Measurements from ENCODE around the gene TBL1Y.
"Not testable (repeated sequence)": the region's sequence is repeated elsewhere in the genome, so short reads cannot be mapped to it uniquely, and the experiment has no call there.

The TBL1Y gene

DNA sequence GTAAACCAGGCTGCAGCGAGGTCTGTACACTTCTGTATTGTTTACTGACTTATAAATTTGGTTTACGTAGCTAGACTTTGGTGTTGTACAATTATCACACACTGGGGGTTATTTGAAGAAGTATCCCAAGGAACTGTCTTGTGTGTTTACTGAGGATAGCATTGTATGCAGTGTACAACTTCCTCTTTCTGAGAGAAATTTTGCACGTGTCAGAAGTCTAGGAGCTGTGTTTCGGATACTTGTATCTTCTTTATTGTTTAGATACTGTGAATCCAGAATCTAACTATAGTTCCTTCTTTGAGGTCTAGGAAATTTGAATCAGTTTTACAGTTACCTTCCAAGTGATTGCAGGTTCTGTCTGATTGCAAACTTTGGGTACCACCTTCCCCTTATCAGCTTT lies 64.5 kb downstream of the TBL1Y start:
- DNase-seq, result no peak

DNA sequence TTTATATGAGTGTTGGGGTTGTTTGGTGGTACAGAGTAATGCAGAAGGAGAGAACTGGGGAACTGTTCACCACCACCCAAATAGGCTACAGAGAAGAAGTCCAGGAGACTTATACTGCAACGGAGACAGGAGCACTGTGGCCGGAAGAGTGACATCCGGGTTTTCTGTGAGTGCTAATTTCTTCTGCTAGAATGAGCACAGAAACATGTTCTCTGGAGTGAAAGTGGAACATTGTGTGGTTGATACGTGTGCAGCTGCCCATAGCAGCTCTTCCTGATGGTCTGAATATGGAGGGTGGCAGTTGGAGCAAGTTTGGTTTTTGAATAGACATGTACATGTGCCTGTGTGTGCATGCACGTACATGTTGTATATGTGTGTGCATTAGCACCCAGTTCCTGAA lies 67.3 kb downstream of the TBL1Y start:
- no peak for DNase-seq

DNA sequence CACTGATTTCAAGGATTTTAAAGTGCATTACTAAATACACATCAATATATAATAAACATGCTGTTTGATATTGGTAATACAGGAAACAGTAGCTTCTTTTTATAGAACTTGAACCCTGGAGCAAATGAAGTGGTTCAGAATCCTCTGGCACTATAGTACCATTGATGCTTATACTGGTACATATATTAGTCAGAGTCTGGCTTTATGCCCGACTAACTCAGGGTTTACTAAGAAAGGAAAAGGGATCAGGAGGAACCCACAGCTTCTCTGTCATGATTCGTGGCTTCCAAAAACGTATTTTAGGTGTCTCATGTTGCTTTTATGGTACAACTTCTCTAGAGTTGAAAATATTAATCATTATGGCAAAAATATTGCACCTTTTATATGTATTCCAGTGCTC lies 72.7 kb downstream of the TBL1Y start:
- DNase-seq, result no peak

DNA sequence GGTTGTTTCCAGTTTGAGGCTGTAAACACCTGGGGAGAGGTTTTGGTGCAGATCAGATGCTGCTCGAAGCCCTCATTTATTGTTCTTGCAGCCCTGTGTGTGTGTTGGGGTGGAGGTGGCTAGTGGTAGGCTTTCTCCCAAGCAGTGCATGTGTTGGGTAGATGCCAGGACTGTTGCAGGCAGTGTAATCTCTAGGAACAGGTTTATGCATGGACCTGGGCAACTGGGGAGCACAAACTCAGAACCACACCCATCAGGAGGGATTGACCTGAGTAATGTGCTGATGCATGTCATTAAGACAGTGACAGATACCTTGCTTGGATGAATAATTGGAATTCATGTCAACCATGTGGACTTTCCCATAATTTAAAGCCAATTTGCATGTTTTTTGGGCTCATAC lies 77.3 kb downstream of the TBL1Y start:
- DNase-seq, result no peak

DNA sequence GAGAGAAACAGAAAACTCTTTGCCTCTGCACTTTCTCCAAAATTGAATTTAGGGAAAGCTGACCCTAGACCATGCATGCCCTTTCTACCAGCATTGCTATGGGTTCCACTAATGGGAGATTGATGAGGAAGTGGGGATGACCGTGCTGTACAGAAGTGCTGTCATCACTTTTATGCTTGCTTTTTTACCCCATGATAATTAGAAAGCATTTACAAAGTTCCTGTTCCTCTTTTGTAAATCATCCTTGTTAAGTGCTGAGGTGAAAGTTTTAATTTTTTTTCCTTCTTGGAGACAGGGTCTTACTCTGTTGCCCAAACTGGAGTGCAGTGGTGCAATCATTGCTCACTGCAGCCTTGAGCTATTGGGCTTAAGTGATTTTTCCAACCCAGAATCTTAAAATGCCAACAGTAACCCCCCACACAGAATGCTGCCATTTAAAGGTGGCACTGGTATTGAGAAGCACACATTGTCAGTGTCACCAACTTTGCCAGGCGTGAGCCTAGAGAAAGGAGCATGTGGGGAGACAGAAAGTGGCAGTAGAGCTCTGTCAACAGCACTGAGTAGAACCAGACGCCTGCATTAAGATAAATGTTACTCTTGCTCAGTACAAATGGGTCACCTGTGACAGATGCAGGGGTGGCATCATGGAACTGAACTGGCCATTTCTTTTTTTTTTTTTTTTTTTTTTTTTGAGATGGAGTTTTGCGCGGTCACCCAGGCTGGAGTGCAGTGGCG lies 79.6 kb downstream of the TBL1Y start:
- no peak for DNase-seq

DNA sequence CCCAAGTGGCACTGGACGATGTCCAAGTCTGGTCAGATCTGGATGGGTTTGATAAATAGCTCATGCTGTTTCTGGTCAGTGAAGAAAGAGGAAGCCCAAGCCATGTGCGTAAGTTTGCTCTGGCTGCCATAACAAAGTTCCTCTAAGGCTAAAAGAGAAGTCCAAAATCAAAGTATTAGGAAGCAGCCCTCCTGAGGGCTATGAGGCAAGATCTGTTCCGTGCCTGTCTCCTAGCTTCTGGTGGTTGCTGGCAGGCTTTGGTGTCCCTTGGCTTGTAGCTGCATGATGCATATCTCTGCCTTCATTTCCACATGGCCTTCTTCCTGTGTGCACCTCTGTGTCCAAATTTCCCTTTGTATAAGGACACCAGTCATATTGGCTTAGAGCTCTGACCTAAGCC lies 81.5 kb downstream of the TBL1Y start:
- no peak for DNase-seq

DNA sequence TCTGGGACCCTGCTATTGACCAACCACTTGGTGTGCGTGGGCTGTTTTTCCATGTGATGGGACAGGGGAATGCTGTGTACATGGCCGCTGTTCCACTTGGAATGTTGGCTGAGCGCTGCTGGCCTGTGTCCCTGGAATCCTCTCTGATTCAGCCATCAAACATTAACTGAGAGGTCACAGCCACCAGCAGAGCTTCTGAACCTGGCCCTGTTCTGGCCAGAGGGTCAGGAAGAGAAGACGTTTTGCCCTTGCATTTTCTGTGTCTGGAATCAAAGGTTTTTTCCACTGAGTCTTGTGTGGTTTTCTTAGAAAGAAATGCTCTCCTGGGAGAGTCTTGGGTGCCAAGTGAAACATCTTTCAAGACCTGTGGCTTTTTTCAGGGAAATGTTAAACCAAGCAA lies 85.5 kb downstream of the TBL1Y start:
- DNase-seq, result no peak

DNA sequence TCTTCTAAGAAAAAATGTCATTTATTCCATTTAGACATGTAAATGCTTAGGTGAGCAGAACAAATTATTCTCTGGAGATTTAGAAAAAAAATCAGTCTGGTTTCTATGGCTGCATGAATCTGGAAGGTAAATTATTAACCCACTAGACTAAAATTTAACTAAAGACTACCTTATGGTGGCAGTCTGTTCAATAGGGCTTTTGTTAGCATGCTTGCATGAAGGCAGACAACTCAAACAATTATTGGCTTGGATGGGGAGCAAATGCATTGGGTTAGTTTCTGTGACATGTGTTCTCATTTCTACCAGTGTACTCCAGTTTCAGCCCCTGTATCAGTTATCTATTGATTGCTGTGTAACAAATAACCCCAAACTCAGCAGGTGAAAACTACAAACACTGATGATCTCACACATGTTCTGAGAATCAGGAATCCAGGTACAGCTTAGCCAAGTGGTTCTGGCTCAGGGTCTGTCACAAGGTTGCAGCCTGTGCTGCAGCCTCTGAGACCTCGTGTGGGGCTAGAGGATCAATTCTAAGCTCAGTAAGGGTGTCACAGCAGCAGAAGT lies 87.1 kb downstream of the TBL1Y start:
- no peak for DNase-seq

DNA sequence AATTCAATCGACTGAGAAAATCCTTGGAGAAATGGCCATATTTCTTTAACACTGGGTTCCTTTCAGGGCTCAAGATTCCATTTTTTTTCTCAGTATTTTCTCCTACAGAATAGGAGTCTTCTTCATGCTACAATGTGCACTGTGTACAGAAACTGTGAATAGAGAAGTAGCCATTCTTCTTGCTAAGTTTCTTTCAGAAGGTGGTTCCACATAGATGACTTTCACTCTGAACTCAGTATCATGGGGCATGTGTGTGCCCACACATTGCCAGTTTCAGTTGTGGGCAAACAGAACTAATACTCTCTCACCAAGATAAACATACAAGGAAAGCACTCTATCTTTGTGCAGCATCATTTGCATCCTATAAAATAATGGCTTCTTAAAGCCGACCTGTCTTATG lies 89.4 kb downstream of the TBL1Y start:
- no peak for DNase-seq

DNA sequence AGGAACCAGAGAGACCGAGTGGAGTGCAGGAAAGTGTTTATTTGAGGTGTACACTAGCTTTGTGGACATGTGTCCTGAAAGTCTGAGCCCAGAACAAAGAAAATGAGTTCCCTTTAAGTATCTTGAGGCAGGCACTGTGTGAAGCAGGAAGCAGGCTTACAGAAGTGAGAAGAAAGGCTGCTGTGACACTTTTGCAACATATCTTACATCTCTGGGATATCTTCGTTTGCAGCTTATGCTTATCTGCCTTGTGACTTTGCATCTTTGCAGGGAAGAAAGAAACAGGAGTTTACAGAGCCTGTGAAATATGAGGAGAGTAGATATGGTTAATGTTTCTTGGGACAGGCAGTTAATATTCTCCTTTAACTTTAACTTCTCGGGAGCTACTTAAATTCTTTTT lies 92.1 kb downstream of the TBL1Y start:
- no peak for DNase-seq

DNA sequence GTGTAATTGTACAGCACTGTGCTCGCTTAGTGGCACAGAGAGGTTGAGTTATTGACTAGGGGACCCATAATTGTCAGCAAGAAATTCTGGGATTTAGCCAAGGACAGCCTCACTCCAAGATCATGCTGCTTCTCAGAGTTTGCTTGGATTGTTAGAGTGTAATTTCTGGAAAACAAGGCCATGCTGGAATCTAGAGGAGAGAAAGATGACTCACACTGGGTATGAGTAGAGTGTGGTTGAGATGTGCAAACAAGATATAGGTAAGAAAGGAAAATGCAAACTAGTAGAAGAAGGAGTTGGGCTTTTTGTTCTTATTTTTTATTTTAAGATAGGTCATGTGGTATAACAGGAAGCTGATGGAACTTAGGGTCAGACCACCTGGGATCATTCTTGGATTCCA lies 97.4 kb downstream of the TBL1Y start:
- no peak for DNase-seq

DNA sequence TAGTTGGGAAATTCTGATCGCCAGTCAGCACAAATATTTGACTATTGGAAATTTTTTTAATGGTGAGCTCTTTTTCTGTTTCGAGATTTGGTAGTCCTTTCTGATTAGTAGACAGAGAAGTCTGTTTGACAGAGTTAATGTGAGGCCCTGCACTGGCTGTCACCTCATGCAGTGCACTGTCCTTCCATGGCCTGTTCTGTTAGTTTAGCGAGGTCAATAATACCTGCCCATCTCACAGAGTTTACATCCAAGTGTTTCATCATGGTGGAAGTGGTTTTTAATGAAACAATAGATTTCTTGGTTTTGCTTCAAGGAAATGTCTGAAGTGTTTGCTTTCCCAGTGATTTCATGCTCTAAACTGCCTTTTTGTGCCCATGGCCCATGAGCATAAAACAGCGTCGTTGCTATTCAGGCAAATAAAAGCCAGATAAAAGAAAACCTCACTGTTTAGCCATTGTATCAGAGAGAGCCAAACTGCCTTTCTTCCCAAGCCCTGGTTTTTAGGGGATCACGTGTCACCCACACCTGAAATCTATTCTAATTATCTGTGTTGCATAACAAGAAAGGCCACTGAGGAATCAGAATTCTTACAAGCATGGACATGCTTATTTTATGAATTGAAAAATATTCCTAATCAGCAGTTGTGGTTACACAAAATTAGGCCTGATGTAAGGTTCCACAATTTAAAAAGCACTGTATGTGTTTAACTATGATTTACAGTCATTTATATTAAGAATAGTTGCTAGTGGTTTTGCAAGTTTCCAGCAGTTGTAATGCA lies 98.3 kb downstream of the TBL1Y start:
- no peak for DNase-seq

DNA sequence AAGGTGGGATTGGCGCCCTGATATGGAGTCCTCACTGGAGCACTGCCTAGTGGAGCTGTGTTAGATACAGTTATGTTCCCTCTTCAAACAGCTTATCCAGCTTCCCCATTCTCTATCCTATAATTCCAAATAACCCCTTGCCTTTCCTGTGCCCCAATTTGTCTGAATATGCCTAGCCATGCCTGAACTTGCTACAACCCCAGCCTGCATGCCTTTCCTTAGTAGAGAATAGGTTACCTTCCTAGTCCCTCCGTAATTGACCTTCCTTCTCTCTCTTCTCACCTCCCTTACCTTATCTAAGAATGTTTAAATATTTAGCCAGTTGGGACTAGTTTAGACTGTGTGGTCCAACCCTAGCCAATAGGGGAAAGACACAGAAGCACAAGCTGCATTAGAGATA lies 102.6 kb downstream of the TBL1Y start:
- no peak for DNase-seq

DNA sequence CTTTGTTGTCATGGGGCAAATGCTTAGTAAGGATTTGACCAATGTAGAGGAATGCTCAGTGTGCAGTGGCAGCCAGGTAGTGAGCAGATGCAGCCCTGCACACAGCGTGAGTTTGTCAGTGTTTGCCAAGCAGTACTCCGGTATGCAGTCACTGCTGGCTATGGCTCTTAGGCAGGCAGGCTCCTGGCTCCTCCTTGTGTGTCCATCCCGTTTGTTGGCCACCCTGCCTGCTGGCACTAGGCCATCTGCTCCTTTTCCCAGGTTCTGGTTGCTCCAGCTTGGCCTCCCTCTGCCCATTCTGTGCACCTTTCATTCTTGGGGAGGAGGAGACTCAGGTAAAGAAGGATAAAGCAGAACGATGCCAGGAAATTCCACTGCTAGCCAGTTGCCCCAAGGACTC lies 106.0 kb downstream of the TBL1Y start:
- DNase-seq, result no peak

DNA sequence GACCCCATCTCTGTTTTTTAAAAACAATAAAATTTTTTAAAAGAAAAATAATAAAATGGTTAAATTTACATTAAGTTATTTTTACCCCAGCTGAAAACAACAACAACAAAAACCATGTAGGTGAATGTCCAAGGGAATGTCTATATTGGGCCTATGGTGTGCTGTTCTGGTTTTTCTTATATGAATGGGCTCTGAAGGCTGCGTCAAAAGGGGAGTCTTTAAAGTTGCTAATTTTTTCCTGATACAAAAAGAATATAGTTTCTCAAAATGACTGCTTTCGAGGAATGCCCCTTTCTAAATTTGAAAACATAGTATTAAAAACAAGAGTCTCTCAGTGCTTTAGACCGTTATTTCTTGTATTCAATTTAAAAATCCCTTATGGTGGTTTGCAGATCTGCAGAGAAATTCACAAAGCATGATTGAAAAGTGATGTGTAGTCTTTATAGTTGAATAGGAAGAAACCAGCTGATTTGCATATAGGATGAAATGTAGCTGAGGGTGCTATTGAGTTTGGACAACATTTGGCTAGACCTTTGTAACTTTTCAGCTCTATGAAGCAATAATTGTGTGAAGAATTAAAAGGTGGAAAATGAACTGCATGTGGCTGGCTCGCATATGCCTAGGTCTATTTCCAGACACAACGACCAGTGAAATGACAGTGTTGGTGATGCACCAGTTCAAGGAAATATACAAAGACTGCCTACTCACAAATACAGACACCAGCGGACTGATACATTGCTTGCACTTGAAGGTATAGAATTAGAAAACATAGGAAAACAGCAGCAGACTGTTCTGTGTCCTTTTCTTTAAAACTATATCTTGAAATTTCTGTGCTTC lies 107.0 kb downstream of the TBL1Y start:
- DNase-seq, result no peak

DNA sequence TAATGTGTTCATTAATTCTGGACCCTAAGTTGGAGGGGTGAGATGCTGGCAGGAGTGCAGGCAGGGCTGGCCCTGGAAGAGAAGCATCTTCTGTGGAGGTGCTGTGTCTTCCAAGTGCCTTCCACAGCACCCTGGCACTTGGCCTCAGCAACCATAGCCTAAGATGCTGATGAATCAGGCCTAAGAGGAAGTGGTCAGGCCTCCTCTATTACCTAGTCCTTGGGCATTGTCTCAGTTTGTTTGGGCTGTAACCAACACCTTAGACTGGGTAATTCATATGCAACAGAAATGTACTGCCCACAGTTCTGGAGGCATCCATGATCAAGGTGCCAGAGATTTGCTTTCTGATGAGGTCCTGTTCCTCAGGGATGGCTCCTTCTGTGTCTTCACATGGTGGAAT lies 128.5 kb downstream of the TBL1Y start:
- no peak for DNase-seq

DNA sequence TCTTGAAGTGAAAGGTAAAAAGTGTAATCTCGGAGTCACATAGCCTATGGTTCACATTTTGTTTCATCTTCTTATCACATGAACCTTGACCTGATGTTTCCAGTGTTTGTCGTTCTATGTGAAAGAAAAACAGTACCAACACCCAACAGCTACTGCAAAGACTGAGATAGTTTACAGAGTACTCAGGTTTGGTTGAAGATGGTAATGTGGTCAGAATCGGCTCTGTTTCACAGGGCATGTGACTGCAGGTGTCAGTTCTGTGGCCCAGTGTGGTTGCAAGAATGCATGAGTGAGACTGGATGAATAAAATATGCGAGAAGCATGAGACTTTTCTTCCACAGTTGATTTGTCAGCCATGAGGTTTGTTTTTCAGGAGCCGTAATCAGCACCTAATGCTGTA lies 130.2 kb downstream of the TBL1Y start:
- no peak for DNase-seq

DNA sequence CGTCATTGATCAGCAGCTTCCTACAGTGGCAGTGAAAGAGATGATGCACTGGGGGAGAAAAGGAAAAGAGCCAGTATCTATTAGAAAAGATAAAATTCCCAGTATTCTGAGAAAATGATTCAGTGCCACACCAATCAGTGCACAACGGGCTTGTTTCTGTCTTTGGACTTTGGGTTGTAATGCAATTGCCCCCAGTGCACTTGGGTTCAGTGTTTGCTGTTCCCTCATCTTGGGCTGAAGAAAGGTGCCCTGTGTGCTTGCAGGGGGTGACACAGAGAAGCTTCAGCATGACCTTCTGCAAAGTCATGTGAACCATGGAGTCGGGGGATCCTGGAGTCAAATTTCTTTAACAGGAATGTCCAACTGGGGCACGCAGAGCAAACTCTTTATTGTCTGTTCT lies 131.5 kb downstream of the TBL1Y start:
- DNase-seq, result no peak

DNA sequence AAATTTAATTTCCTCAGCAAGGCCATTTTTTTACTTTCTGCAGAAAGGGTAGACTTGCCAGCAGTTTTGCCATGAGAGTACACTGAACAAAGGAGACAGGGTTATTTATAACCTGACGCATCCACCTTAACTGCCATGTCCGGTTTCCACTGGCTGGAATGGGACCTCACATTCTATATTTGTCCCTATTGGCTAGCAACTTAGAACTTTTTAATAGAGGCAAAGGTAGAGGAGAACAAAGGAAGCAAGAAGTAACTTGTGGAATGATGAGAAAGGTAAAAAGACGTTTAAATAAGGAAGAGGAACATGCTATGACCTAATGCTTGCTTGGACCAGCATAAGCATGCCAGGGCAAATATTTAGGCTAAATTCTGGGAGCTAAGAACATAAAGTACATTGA lies 142.0 kb downstream of the TBL1Y start:
- DNase-seq, result not testable (repeated sequence)

DNA sequence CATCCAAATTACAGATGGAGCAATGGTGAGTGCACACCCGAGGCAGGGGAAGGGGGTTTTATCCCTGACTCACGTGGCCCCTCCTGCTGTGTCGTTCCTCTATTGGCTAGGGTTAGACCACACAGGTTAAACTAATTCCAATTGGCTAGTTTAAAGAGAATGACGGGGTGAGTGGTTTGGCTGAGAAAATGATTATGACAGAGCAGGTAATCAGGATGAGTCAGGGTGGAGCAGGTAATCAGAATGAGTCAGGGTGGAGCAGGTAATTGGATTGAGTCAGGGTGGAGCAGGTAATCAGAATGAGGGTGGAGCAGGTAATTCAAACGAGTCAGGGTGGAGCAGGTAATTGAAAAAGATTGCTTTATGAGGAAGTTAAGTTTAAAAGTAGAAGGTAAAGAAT lies 146.4 kb downstream of the TBL1Y start:
- DNase-seq, result no peak

DNA sequence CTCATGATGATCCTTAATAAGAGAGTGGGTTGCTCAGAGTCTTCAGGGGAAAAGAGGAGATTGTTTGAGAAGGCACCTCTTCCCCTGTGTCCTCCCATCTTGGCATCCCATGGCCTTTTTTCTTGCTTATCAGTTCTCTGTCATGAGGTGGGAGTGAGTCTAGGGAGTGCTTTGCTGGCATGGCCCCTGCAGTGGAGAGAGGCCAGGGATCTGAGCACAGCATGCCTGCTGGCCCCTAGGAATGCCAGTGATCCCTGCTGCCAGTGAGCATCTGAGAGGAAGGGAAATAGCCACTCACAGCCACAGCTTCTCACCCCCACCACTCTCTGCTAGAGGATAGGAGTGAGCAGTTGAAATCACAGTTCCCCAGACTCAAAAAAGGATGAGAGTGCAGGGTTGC lies 168.2 kb downstream of the TBL1Y start:
- no peak for DNase-seq

DNA sequence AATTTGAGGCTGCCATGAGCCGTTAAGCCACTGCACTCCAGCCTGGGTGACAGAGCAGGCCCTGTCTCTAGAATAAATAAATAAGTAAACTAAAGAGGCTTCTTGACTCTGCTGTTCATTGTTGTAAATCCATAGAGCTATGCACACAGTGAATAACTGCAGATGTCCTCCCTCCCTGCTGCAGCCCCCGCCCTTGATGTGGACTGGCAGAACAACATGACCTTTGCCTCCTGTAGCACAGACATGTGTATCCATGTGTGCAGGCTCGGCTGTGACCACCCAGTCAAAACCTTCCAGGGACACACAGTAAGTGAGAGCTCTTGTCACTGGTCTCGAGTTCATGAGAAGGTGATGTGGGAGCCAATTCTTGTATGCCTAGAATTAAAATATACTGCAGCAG lies 170.1 kb downstream of the TBL1Y start:
- DNase-seq, result not testable (repeated sequence)

DNA sequence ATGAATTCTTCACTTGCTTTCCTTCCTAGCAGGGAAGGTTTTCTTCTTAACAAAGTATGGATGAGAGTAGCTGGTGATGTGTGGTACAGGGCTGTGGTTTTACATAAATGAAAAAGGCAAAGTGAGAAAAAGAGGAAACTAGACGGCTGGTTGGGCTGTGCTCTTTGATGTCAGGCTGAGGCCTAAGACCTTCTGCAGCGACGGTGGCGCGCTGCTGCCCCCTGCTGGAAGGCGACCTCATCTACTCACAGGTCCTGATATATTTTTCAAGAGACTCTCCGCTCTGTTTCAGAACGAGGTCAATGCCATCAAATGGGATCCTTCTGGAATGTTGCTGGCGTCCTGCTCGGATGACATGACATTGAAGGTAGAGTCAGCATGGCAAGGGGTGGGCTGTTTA lies 175.1 kb downstream of the TBL1Y start:
- peak; percentile 72 to 76 for DNase-seq

DNA sequence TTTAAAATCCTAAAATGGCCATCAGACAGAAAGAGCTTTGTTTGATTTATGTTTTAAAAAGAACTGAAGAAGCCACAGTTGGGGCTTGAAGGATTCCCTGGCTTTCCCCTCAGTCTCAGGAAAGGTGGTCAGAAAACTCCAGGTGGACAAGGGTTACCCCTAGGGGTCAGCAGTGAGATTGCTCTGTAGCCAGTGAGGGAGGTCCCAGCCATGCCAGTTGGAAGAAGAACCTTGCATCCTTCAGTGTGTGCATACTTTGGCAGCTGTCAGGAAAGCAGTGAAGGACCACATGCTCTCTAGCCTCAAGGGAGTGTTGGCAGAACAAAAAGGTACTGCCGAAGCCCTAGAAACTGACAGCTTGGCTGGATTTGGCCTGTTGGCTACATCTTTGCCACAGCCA lies 182.3 kb downstream of the TBL1Y start:
- DNase-seq, result no peak
